ENCODE results near the gene RPS15. TPM values are rescaled to one million over a fixed set of nuclear protein-coding genes. Genes with fewer than 3 reads are reported as not detected.

The RPS15 gene
- total and polyA plus RNA-seq, 2 of the 13 experiments (the other 11 are each of a cell fraction or from before 2014, with no cell fraction given) = 695 to 1,411 TPM

DNA sequence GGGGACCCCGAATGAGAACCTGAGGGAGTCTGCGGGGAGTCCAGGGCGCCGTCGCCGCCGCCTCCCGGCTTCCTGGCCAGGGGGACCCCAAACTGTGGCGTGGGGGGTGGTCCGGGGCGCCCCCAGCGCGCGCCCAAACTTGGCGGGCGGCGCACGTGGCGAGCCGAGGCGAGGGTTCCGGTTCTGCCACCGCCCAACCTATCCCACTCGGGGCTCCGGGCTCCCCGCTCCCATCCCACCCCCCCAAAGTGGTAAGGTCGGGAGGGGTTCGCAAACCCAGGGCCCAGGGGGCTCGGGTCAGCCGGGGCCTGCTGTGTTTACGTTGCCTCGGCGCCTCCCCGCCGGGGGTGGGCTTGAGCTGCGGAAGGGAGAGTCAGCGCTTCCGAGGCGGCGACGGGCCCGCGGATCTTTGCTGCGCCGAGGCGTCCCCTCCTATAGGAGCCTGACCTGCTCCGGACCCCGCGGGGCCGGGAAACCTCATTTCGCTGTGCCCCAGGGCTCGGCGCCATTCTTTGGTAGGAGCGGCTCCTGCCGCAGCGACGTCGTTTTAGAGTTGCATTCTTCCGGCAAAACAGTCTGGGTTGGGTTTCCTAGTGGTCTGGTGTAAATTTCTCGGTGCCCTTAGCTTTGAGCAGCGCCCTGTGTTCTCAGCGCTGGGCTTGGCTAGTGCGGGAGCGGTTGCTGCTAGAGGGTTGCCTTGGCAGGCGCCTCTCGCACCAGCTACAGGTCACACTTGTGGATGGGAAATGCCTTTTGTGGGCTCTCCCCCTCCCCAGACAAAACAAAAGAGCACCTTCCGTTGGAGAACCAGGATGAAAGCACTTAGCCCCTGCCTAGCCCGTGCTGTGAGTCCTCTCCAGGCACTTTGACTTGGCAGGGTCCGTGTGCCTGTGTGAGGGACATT, 29.6 kb upstream of the RPS15 start (continued):
- no peak; the same call in 1 of the 2 replicates for TF ChIP-seq CSRNP1 (CRISPR knock-in tag; IDR thresholded peaks at IDR 0.05)
- TF ChIP-seq SOX5 (CRISPR knock-in tag; IDR thresholded peaks at IDR 0.05; ENCODE audit: borderline replicate concordance) = peak; percentile 13; the same call in 1 of the 2 replicates
- peak; percentile 18 for TF ChIP-seq PTBP1 (IDR thresholded peaks at IDR 0.05; ENCODE audit: low read depth, low read length, poor library complexity, severe bottlenecking)
- no peak for TF ChIP-seq U2AF2 (IDR thresholded peaks at IDR 0.05; ENCODE audit: low read depth, low read length)
- TF ChIP-seq, protein P1, sequence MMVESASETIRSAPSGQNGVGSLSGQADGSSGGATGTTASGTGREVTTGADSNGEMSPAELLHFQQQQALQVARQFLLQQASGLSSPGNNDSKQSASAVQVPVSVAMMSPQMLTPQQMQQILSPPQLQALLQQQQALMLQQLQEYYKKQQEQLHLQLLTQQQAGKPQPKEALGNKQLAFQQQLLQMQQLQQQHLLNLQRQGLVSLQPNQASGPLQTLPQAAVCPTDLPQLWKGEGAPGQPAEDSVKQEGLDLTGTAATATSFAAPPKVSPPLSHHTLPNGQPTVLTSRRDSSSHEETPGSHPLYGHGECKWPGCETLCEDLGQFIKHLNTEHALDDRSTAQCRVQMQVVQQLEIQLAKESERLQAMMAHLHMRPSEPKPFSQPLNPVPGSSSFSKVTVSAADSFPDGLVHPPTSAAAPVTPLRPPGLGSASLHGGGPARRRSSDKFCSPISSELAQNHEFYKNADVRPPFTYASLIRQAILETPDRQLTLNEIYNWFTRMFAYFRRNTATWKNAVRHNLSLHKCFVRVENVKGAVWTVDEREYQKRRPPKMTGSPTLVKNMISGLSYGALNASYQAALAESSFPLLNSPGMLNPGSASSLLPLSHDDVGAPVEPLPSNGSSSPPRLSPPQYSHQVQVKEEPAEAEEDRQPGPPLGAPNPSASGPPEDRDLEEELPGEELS (CRISPR knock-in tag; IDR thresholded peaks at IDR 0.05) = no peak
- no peak for TF ChIP-seq ETV6 (CRISPR knock-in tag; conservative IDR thresholded peaks at IDR 0.05)
- TF ChIP-seq, protein P2, sequence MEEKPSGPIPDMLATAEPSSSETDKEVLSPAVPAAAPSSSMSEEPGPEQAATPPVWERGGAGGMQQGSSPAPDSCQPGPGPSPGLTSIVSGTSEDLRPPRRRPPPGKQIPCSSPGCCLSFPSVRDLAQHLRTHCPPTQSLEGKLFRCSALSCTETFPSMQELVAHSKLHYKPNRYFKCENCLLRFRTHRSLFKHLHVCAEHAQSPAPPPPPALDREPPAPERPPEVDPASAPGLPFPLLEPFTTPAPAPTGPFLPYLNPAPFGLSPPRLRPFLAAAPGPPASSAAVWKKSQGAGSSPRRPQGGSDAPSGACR (CRISPR knock-in tag; IDR thresholded peaks at IDR 0.05) = peak; percentile 60; the same call in 1 of the 2 replicates
- no peak for TF ChIP-seq ZNF766 (CRISPR knock-in tag; IDR thresholded peaks at IDR 0.05; ENCODE audit: borderline replicate concordance)
- TF ChIP-seq, protein P3, sequence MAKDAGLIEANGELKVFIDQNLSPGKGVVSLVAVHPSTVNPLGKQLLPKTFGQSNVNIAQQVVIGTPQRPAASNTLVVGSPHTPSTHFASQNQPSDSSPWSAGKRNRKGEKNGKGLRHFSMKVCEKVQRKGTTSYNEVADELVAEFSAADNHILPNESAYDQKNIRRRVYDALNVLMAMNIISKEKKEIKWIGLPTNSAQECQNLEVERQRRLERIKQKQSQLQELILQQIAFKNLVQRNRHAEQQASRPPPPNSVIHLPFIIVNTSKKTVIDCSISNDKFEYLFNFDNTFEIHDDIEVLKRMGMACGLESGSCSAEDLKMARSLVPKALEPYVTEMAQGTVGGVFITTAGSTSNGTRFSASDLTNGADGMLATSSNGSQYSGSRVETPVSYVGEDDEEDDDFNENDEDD (CRISPR knock-in tag; IDR thresholded peaks at IDR 0.05; ENCODE audit: borderline replicate concordance) = peak; percentile 50; the same call in 1 of the 2 replicates
- no peak for TF ChIP-seq RELA (CRISPR knock-in tag; IDR thresholded peaks at IDR 0.05)
- no peak for TF ChIP-seq NR2F6 (IDR thresholded peaks at IDR 0.05)
- TF ChIP-seq NR2F6 (CRISPR knock-in tag; IDR thresholded peaks at IDR 0.05) = no peak
- TF ChIP-seq, protein P4, sequence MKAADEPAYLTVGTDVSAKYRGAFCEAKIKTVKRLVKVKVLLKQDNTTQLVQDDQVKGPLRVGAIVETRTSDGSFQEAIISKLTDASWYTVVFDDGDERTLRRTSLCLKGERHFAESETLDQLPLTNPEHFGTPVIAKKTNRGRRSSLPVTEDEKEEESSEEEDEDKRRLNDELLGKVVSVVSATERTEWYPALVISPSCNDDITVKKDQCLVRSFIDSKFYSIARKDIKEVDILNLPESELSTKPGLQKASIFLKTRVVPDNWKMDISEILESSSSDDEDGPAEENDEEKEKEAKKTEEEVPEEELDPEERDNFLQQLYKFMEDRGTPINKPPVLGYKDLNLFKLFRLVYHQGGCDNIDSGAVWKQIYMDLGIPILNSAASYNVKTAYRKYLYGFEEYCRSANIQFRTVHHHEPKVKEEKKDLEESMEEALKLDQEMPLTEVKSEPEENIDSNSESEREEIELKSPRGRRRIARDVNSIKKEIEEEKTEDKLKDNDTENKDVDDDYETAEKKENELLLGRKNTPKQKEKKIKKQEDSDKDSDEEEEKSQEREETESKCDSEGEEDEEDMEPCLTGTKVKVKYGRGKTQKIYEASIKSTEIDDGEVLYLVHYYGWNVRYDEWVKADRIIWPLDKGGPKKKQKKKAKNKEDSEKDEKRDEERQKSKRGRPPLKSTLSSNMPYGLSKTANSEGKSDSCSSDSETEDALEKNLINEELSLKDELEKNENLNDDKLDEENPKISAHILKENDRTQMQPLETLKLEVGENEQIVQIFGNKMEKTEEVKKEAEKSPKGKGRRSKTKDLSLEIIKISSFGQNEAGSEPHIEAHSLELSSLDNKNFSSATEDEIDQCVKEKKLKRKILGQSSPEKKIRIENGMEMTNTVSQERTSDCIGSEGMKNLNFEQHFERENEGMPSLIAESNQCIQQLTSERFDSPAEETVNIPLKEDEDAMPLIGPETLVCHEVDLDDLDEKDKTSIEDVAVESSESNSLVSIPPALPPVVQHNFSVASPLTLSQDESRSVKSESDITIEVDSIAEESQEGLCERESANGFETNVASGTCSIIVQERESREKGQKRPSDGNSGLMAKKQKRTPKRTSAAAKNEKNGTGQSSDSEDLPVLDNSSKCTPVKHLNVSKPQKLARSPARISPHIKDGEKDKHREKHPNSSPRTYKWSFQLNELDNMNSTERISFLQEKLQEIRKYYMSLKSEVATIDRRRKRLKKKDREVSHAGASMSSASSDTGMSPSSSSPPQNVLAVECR (CRISPR knock-in tag; IDR thresholded peaks at IDR 0.05; ENCODE audit: borderline replicate concordance) = peak; percentile 66; the same call in 1 of the 2 replicates
- TF ChIP-seq KLF13 (CRISPR knock-in tag; IDR thresholded peaks at IDR 0.05) = no peak
- TF ChIP-seq FOXA3 (CRISPR knock-in tag; IDR thresholded peaks at IDR 0.05) = 0 out of 2 replicates have a peak, but pooled peaks have one; percentile 18
